CD4-positive, CD25-positive, alpha-beta regulatory T cell (primary cell): ENCODE results near the gene FIBCD1. TPM values are rescaled to one million over a fixed set of nuclear protein-coding genes. Genes with fewer than 3 reads are reported as not detected.

Experiments
- ATAC-seq, 2 donors: fragments of 150-1000 bp; cut with Tn5 transposase; one replicate each; pipeline ENCODE4 v1.10.0; 2021; ENCODE audit warnings: low read depth in 2 of 2, moderate number of reproducible peaks in 2 of 2, moderate library complexity in 1 of 2
- DNase-seq, 3 donors: peaks; one replicate each; pipeline versions ENCODE4 v3.0.0 to v3.0.0-alpha.2; 2012 to 2022; ENCODE audit warnings: mixed read lengths in 1 of 3
- H3K27ac ChIP-seq: one replicate; pipeline ENCODE4 v1.7.0; 2013; ENCODE audit warnings: mild to moderate bottlenecking, low read length; ENCODE audit not compliant: insufficient read depth, poor library complexity, severe bottlenecking
- H3K27me3 ChIP-seq: one replicate; pipeline ENCODE4 v1.7.0; 2013; ENCODE audit warnings: low read length; ENCODE audit not compliant: control insufficient read depth, insufficient read depth
- H3K36me3 ChIP-seq: one replicate; pipeline ENCODE4 v1.7.0; 2013; ENCODE audit warnings: mild to moderate bottlenecking, low read length, moderate library complexity; ENCODE audit not compliant: control insufficient read depth, insufficient read depth
- H3K4me1 ChIP-seq: 2 replicates; pipeline ENCODE4 v1.7.0; 2013; ENCODE audit warnings: mild to moderate bottlenecking, low read length; ENCODE audit not compliant: insufficient read depth, control insufficient read depth, poor library complexity, severe bottlenecking
- H3K4me3 ChIP-seq: one replicate; pipeline ENCODE4 v1.7.0; 2013; ENCODE audit warnings: low read depth, mild to moderate bottlenecking, low read length, moderate library complexity
- H3K9me3 ChIP-seq, 2 experiments: 1 replicate in 1 of 2; 2 replicates in 1 of 2; pipeline ENCODE4 v1.7.0; 2013; ENCODE audit warnings: low read length in 2 of 2, mild to moderate bottlenecking in 1 of 2, moderate library complexity in 1 of 2; ENCODE audit not compliant: control insufficient read depth in 2 of 2
- H3K27ac Mint-ChIP-seq, 3 donors: one replicate each; pipeline ENCODE4 v1.8.0; 2020 to 2022; ENCODE audit warnings: mild to moderate bottlenecking in 3 of 3, mixed read lengths in 3 of 3, moderate library complexity in 2 of 3
- H3K27me3 Mint-ChIP-seq: one replicate; pipeline ENCODE4 v1.8.0; 2022; ENCODE audit warnings: mild to moderate bottlenecking, mixed read lengths
- H3K36me3 Mint-ChIP-seq: one replicate; pipeline ENCODE4 v1.8.0; 2020; ENCODE audit warnings: mixed read lengths
- H3K4me1 Mint-ChIP-seq, 4 donors: one replicate each; pipeline ENCODE4 v1.8.0; 2020 to 2022; ENCODE audit warnings: mixed read lengths in 4 of 4, mild to moderate bottlenecking in 1 of 4
- H3K4me3 Mint-ChIP-seq, 4 donors: one replicate each; pipeline ENCODE4 v1.8.0; 2020 to 2022; ENCODE audit warnings: mild to moderate bottlenecking in 4 of 4, mixed read lengths in 4 of 4, moderate library complexity in 3 of 4
- H3K9me3 Mint-ChIP-seq, 7 donors: one replicate each; pipeline ENCODE4 v1.8.0; 2020 to 2022; ENCODE audit warnings: mixed read lengths in 7 of 7, mild to moderate bottlenecking in 3 of 7, moderate library complexity in 2 of 7
- polyA plus RNA-seq, 4 donors: library from polyadenylated mRNA; unstranded; fragments of 300-500 nt; fragmentation: Illumina TruSeq; gene quantifications; one replicate each; pipeline ENCODE4 v1.2.3, GENCODE V29; 2021
- total RNA-seq: library from RNA; stranded (reverse); gene quantifications from one replicate; pipeline ENCODE4 v1.2.3, GENCODE V29; 2022

The FIBCD1 gene
- total and polyA plus RNA-seq, 5 donors from 2014 or later = not detected

DNA sequence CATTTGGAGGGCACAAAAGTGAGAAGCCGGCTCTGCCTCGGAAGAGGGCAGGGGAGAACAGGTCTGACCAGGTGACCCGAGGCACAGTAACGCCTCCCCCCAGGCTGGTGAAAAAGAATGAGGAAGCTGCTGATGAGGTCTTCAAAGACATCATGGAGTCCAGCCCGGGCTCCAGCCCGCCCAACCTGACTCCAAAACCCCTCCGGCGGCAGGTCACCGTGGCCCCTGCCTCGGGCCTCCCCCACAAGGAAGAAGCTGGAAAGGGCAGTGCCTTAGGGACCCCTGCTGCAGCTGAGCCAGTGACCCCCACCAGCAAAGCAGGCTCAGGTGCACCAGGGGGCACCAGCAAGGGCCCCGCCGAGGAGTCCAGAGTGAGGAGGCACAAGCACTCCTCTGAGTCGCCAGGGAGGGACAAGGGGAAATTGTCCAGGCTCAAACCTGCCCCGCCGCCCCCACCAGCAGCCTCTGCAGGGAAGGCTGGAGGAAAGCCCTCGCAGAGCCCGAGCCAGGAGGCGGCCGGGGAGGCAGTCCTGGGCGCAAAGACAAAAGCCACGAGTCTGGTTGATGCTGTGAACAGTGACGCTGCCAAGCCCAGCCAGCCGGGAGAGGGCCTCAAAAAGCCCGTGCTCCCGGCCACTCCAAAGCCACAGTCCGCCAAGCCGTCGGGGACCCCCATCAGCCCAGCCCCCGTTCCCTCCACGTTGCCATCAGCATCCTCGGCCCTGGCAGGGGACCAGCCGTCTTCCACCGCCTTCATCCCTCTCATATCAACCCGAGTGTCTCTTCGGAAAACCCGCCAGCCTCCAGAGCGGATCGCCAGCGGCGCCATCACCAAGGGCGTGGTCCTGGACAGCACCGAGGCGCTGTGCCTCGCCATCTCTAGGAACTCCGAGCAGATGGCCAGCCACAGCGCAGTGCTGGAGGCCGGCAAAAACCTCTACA is 54.2 kb downstream of the FIBCD1 start:
- ATAC-seq (no peak), DNase-seq (no peak)
- Mint-ChIP-seq H3K9me3 (no peaks in the 10 kb centered on the region), H3K4me3 (no peak overlapping the region), H3K4me1 (peaks cover 0 to 3% (median 0%) of the 10 kb centered on the region in 4 donors), H3K36me3 (peaks cover 29% of the 10 kb centered on the region), H3K27me3 (no peaks in the 10 kb centered on the region), H3K27ac (no peak overlapping the region)
- Histone ChIP-seq H3K9me3 (no peaks in the 10 kb centered on the region), H3K27ac (no peak overlapping the region), H3K4me1 (no peaks in the 10 kb centered on the region), H3K36me3 (peaks cover 40% of the 10 kb centered on the region), H3K4me3 (no peak overlapping the region), H3K27me3 (no peaks in the 10 kb centered on the region)

DNA sequence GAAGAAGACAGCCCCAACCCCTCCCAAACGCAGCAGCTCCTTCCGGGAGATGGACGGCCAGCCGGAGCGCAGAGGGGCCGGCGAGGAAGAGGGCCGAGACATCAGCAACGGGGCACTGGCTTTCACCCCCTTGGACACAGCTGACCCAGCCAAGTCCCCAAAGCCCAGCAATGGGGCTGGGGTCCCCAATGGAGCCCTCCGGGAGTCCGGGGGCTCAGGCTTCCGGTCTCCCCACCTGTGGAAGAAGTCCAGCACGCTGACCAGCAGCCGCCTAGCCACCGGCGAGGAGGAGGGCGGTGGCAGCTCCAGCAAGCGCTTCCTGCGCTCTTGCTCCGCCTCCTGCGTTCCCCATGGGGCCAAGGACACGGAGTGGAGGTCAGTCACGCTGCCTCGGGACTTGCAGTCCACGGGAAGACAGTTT is 54.9 kb downstream of the FIBCD1 start:
- no peak overlapping the region for H3K27ac Mint-ChIP-seq
- H3K9me3 Mint-ChIP-seq = no peaks in the 10 kb centered on the region
- ATAC-seq (no peak), DNase-seq (no peak)
- H3K27me3 ChIP-seq = no peaks in the 10 kb centered on the region
- no peak overlapping the region for H3K27ac ChIP-seq
- H3K4me1 Mint-ChIP-seq = peaks cover 0 to 3% (median 0%) of the 10 kb centered on the region in 4 donors
- H3K4me3 ChIP-seq = no peak overlapping the region
- no peaks in the 10 kb centered on the region for H3K9me3 ChIP-seq
- H3K4me1 ChIP-seq = no peaks in the 10 kb centered on the region
- no peak overlapping the region for H3K4me3 Mint-ChIP-seq
- H3K27me3 Mint-ChIP-seq = no peaks in the 10 kb centered on the region
- peaks cover 45% of the 10 kb centered on the region for H3K36me3 ChIP-seq
- H3K36me3 Mint-ChIP-seq = peaks cover 35% of the 10 kb centered on the region

DNA sequence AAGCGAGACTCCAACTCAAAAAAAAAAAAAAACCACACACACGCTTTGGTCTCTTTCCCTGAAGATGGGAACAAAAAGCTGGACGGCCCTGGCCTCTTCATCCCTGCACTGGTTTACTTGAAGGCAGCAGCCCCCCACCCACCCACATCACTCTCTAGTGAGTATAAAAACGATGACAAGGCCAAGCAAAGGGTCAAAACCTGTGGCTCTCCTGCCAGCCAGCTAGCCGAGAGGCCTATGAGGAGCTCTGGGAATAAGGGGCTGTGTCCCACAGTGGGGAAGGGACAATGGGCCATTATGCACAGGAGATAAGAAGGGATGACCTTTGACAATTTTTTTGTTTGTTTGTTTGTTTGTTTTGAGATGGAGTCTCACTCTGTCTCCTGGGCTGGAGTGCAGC is 55.6 kb downstream of the FIBCD1 start:
- H3K4me3 ChIP-seq = no peak overlapping the region
- Mint-ChIP-seq H3K27me3 (no peaks in the 10 kb centered on the region), H3K27ac (no peak overlapping the region), H3K9me3 (no peaks in the 10 kb centered on the region), H3K4me3 (no peak overlapping the region), H3K36me3 (peaks cover 37% of the 10 kb centered on the region), H3K4me1 (peaks cover 0 to 3% (median 0%) of the 10 kb centered on the region in 4 donors)
- no peaks in the 10 kb centered on the region for H3K27me3 ChIP-seq
- ATAC-seq (no peak), DNase-seq (no peak)
- no peaks in the 10 kb centered on the region for H3K4me1 ChIP-seq
- H3K9me3 ChIP-seq = no peaks in the 10 kb centered on the region
- H3K36me3 ChIP-seq = peaks cover 43% of the 10 kb centered on the region
- H3K27ac ChIP-seq = no peak overlapping the region

DNA sequence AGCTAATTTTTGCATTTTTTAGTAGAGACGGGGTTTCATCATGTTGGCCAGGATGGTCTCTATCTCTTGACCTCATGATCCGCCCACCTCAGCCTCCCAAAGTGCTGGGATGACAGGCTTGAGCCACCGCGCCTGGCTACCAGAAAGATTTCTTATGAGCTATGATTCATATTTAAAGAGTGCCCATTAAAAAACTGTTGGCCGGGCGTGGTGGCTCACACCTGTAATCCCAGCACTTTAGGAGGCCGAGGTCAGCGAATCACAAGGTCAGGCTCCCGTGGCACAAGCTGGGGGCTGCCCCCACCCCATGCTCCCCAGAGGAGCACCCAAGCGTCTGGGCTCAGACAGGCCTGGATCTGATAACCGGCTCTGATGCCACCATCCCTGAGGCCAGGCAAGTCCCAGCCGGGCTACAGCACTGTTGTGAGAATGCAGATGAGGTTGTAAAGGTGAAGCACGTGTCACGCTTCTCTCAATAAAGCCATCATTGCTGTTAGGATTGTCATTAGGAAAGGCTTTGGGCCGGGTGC is 56.3 kb downstream of the FIBCD1 start:
- H3K4me1 Mint-ChIP-seq = peaks cover 0 to 3% (median 0%) of the 10 kb centered on the region in 4 donors
- H3K36me3 ChIP-seq = peaks cover 46% of the 10 kb centered on the region
- peaks cover 33% of the 10 kb centered on the region for H3K36me3 Mint-ChIP-seq
- no peaks in the 10 kb centered on the region for H3K27me3 ChIP-seq
- DNase-seq = no peak
- H3K4me3 ChIP-seq = no peak overlapping the region
- no peaks in the 10 kb centered on the region for H3K9me3 ChIP-seq
- no peaks in the 10 kb centered on the region for H3K9me3 Mint-ChIP-seq
- H3K4me1 ChIP-seq = no peaks in the 10 kb centered on the region
- H3K27me3 Mint-ChIP-seq = no peaks in the 10 kb centered on the region
- H3K27ac ChIP-seq = no peak overlapping the region
- ATAC-seq = no peak
- H3K4me3 Mint-ChIP-seq = no peak overlapping the region
- no peak overlapping the region for H3K27ac Mint-ChIP-seq

DNA sequence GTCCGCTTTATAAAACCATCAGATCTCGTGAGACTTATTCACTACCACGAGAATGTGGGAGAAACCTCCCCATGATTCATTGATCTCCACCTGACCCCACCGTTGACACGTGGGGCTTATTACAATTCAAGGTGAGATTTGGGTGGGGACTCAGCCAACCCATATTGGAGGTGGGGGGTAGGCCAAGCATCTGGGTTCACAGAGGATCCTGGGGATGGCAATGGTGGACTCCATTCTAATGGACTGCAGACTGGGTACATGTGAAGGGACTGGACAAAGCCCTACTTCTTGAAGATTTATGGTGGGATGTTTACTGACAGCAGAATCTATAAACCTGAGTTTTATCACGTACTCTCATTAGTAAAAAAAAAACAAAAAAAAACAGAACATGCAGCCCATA is 57.5 kb downstream of the FIBCD1 start:
- H3K4me1 ChIP-seq = no peaks in the 10 kb centered on the region
- H3K4me3 ChIP-seq = no peak overlapping the region
- H3K27ac ChIP-seq = no peak overlapping the region
- DNase-seq (no peak), ATAC-seq (no peak)
- Mint-ChIP-seq H3K36me3 (peaks cover 28% of the 10 kb centered on the region), H3K4me1 (no peaks in the 10 kb centered on the region), H3K27me3 (no peaks in the 10 kb centered on the region), H3K9me3 (no peaks in the 10 kb centered on the region), H3K27ac (no peak overlapping the region), H3K4me3 (no peak overlapping the region)
- no peaks in the 10 kb centered on the region for H3K27me3 ChIP-seq
- H3K9me3 ChIP-seq = no peaks in the 10 kb centered on the region
- H3K36me3 ChIP-seq = peaks cover 46% of the 10 kb centered on the region

DNA sequence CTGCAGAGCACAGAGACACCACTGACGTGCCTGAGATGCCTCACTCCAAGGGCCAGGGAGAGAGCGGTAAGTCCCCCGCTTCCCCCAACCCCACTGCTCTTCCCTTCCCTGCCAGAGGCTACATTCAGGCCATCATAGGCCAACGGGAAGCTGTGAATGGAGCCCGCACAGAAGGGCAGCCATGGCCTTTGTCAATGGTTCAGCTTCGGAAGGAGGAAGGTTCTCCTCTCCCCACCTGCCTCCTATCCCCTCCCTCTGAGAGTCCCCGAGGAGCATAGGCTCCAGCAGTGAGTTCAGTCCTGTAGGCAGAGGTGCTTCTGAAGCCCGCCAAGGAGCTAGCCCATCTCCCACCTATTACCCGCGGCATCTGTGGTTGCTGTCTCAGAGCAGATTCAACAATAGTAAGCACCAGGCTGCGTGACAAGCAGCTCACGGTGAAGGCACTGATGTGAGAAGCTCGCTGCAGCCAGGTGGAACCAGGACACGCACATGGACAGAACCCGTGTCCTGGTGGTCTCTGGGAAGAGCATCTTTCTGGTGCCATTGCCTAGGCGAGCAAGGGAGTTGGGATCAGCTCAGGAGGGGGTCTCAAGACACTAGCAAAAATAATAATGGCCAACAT is 58.3 kb downstream of the FIBCD1 start:
- DNase-seq (no peak), ATAC-seq (no peak)
- H3K27ac ChIP-seq = no peak overlapping the region
- peaks cover 46% of the 10 kb centered on the region for H3K36me3 ChIP-seq
- H3K36me3 Mint-ChIP-seq = peaks cover 28% of the 10 kb centered on the region
- no peaks in the 10 kb centered on the region for H3K9me3 ChIP-seq
- no peaks in the 10 kb centered on the region for H3K27me3 ChIP-seq
- no peaks in the 10 kb centered on the region for H3K27me3 Mint-ChIP-seq
- H3K4me1 Mint-ChIP-seq = no peaks in the 10 kb centered on the region
- H3K4me1 ChIP-seq = no peaks in the 10 kb centered on the region
- H3K27ac Mint-ChIP-seq = no peak overlapping the region
- H3K4me3 Mint-ChIP-seq = no peak overlapping the region
- H3K4me3 ChIP-seq = no peak overlapping the region
- H3K9me3 Mint-ChIP-seq = no peaks in the 10 kb centered on the region

DNA sequence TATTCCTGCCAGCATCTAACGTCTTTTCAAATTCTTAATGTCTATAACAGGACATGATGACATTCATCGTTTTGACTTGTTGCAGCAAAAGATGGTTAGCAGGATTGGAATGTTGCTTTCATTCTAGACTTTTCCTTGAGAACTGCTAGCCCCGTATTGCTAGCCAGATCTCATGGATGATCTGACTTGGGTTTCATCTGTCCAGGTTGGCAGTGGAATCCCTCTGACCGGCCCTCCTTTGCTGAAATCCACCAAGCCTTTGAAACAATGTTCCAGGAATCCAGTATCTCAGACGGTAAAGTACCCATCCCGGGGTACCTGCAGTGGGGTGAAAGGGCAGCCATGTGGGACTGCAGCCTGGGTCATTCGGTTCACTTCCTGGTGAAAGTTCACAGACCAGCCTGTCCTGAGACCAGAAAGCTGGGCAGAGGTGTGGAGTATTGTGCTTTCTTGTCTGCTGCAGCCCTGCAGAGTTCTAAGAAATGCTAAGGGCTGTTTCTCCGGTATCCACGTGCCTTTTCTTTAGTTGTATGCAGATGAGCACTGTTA is 59.1 kb downstream of the FIBCD1 start:
- no peaks in the 10 kb centered on the region for H3K9me3 Mint-ChIP-seq
- DNase-seq (no peak), ATAC-seq (no peak)
- H3K27ac Mint-ChIP-seq = no peak overlapping the region
- H3K27me3 ChIP-seq = no peaks in the 10 kb centered on the region
- no peak overlapping the region for H3K4me3 Mint-ChIP-seq
- no peaks in the 10 kb centered on the region for H3K4me1 Mint-ChIP-seq
- no peaks in the 10 kb centered on the region for H3K4me1 ChIP-seq
- H3K27ac ChIP-seq = no peak overlapping the region
- H3K4me3 ChIP-seq = no peak overlapping the region
- H3K36me3 ChIP-seq = peaks cover 45% of the 10 kb centered on the region
- no peaks in the 10 kb centered on the region for H3K27me3 Mint-ChIP-seq
- H3K9me3 ChIP-seq = no peaks in the 10 kb centered on the region
- H3K36me3 Mint-ChIP-seq = peaks cover 31% of the 10 kb centered on the region
